GOT3 (cell line): Measurements from ENCODE around the gene NUBPL.

Experiments used
- DNase-seq: peaks from one replicate; lab custom pipeline; 2025; ENCODE audit warnings: mixed read lengths; lab: John Stamatoyannopoulos, UW

The NUBPL gene, protein sequence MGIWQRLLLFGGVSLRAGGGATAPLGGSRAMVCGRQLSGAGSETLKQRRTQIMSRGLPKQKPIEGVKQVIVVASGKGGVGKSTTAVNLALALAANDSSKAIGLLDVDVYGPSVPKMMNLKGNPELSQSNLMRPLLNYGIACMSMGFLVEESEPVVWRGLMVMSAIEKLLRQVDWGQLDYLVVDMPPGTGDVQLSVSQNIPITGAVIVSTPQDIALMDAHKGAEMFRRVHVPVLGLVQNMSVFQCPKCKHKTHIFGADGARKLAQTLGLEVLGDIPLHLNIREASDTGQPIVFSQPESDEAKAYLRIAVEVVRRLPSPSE

GRCh38 chr14:31561155-31561846, at the start of gene NUBPL:
Gene NUBPL (plus strand): TSS chr14:31561404. CDS start chr14:31561440, 36 bp downstream.
- peak; percentile 65 for DNase-seq

- DNase-seq: no peak
These were observed 34.1 kb upstream of the NUBPL start for GRCh38 chr14:31527087-31527486.

GRCh38 chr14:31527546-31527945, 33.7 kb upstream of the NUBPL start:
- no peak for DNase-seq

DNA sequence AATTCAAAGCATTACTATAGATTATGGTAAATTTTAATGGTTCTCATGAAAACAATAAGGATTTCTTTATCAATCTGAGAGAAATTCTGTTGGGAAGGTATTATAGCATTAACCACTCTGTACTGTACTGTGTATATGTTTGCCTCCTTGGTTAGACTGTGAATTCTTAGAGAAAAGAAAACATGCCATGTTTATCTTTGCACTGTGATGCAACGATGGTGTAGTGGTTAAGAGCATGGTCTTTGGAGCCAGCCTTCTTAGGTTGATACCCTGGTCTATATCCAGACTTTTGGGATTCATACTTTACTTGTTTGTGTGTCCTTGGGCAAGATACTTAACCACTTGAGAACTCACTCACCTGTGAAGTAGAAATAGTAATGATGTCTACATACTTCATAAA, 32.2 kb upstream of the NUBPL start:
- DNase-seq: no peak

DNA sequence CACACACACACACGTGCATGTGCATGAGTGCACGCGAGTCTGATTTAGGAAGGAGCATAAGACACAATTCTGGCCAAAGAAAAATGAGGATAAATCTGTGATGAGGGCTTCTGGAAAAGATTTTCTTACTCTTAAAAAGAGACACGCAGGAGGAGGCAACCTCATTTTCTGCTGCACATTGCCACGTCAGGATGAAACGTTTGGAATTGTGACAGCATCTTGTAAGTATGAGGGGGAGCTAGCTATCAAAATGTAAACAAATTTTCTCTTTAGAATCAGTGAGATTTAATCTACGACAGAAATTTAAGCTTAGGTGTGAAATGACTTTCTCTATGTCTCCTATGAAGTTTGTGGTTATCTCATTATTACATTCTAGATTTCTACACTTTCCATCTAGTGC, 31.1 kb upstream of the NUBPL start:
- no peak for DNase-seq

- DNase-seq: no peak
These were observed 24.8 kb upstream of the NUBPL start for GRCh38 chr14:31536201-31536960.

- no peak for DNase-seq
These were observed 19.5 kb upstream of the NUBPL start for GRCh38 chr14:31541702-31542101.

GRCh38 chr14:31543969-31544799, 17.0 kb upstream of the NUBPL start:
- no peak for DNase-seq

DNA sequence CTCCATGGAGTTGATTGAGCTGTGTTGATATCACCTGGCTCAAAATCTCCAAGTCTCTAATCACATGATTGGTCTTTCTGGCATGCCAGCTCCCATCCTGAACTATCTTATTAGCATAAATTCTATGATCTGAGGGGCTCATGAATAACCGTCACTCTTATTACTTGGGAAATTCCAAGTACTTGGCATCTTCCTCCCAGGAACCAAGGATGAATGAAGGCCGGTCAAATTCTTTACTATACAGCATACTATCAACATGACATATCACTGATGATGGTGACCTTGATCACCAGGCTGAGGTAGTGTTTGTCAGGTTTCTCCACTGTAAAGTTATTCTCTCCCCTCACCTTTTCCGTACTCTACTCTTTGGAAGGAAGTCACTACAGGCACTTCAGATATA, 16.4 kb upstream of the NUBPL start:
- no peak for DNase-seq

GRCh38 chr14:31545328-31545727, 15.9 kb upstream of the NUBPL start:
- no peak for DNase-seq

- no peak for DNase-seq
These were observed 11.4 kb upstream of the NUBPL start for GRCh38 chr14:31549817-31550216.

- no peak for DNase-seq
These were observed 10.6 kb upstream of the NUBPL start for GRCh38 chr14:31550589-31550988.

DNA sequence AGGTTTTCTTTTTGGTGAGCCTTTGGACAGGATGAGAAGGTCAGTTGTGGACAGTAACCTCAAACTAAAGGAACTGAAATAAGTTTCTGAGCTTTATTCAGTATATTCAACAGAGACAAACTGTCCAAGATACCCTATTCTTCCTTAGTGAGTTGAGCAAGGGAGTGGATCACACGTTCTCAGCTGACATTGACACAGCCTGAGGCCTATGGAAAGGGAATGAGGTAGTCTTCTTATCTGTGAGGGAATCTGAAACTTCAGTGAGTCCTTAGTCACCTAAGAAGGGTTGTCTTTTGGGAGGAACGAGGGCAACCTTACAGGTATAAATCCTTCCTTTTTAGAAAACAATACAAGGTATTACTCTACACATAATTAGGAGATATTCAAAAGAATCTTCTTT, 5.0 kb upstream of the NUBPL start:
- no peak for DNase-seq

DNA sequence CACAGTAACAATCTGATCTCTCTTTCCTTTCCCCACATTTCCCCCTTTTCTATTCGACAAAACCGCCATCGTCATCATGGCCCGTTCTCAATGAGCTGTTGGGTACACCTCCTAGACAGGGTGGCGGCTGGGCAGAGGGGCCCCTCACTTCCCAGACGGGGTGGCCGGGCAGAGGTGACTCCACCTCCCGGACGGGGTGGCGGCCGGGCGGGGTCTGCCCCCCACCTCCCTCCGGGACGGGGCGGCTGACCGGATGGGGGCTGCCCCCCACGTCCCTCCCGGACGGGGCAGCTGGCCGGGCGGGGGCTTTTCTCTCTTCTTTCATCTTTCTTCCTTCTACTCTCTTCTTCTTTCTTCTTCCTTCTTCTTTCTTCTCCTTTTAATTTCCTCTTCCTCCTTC, 1.3 kb upstream of the NUBPL start:
- no peak for DNase-seq

DNA sequence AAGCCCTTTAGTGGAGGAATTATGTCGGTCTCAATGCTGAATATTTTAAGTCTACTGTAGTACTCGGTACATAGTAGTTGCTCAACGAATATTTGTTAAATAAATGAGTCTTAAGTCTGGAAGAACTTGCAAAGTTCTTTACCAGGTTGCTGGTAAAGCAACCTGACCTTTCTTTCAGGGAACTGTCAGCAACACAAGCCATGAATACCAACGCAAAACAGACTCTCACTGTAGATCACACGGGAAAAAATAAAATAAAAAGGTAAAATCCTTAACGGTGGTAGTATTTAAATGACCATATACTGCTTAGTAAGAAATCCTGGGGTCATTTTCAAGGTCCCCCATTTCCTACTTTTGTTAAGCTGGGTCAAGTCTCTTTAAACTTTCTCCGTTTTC, 447 bp upstream of the NUBPL start:
- DNase-seq: no peak

DNA sequence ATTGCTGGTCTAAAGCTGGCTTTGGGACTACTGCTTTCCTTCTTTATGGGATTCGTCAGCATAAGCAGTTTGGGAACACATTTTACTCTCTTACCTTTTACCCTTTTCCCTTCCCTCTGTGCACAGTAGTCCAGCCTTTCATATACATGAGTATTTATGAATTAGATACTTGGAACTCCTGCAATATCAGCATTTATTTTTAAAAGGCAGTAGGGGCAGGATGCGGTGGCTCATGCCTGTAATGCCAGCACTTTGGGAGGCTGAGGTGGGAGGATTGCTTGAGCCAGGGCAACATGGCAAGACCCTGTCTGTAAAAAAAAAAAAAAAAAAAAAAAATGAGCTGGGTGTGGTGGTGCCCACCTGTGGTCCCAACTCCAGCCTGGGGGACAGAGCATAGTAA, 3.0 kb downstream of the NUBPL start:
- no peak for DNase-seq

DNA sequence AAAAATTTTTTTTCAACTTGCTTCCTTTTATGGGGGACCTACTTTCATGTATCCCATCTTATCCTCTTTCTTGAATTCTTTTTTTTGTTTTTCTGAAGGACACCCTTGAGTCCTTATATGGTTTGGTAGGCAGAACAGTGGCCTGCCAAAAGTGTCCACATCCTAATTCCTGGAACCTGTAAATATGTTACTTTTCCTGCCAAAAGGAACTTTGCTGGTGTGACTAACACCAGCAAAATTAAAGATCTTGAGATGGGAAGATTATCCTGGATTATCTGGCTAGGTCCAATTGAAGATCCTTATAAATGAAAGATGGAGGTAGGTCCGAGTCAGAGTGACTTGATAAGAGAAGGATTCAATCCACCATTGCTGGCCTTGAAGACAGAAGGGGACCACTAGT, 5.3 kb downstream of the NUBPL start:
- DNase-seq: no peak

- no peak for DNase-seq
These were observed 6.5 kb downstream of the NUBPL start for GRCh38 chr14:31567655-31568054.

DNA sequence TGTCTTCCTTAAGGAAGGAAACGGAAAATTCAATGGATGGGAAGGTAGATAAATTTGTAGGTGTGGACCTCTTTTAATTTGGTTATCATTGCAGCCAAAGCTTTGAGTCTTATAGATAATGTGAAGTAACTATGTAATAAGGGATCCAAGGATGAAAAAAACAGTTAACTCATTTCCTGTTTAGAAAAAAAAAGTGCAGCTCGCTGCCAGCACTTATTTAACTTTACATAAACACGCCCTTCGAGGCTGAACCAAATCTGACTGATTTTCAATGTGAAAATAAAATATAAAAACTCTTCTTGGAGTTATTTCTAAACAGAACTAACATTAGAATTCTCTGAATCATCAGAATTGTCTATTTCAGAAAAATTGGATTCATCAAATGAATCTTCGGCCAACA, 7.0 kb downstream of the NUBPL start:
- DNase-seq: no peak

GRCh38 chr14:31568671-31569070, 7.5 kb downstream of the NUBPL start:
- DNase-seq: no peak

DNA sequence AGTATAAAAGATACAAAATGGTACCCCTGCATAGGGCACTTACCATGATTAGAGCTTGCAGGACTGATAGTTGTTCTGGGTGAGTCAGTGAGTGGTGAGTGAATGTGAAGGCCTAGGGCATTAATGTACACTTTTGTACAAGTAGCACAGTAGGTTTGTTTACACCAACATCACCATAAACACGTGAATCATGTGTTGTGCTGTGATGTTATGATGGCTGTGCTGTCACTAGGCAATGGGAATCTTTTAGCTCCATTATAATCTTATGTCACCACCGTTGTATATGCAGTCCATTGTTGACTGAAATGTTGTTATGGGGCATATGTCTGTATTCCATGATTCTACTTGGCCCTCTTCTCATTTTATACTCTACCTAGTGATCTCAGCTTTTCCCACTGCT, 11.8 kb downstream of the NUBPL start:
- DNase-seq: no peak

GRCh38 chr14:31576949-31577348, 15.7 kb downstream of the NUBPL start:
- no peak for DNase-seq
